SK-N-SH (cell line): ENCODE results near the gene SUCLG2. TPM values are rescaled to one million over a fixed set of nuclear protein-coding genes. Genes with fewer than 3 reads are reported as not detected.

Experiments used
- CTCF ChIA-PET: fragments of 300-600, 350-600 bp; formaldehyde crosslinking; extraction: SDS; loops from one replicate; lab custom pipeline; 2021; lab: Yijun Ruan, JAX
- POLR2A ChIA-PET: fragments of 350-600 bp; sonication (Branson Sonifier 250); formaldehyde crosslinking; extraction: SDS; loops from one replicate; lab custom pipeline; 2020; ENCODE audit warnings: antibody characterized with exemption, inconsistent platforms; lab: Yijun Ruan, JAX
- DNase-seq: peaks from one replicate; pipeline ENCODE4 v3.0.0; 2012
- H2AFZ ChIP-seq: fragments of 200-600 bp; sonication (generic); 2 replicates; pipeline ENCODE4 v1.8.1; 2016; ENCODE audit warnings: antibody characterized with exemption, mild to moderate bottlenecking, low read depth
- H3F3A ChIP-seq: fragments of 200-600 bp; sonication (generic); replicated peaks from 2 replicates; pipeline ENCODE3; 2016; ENCODE audit warnings: antibody characterized with exemption, mild to moderate bottlenecking; ENCODE audit not compliant: insufficient read depth
- H3K27ac ChIP-seq, 2 experiments: fragments of 200-500 bp in 1 of 2; fragments of 200-600 bp in 1 of 2; sonication (Bioruptor generic) in 1 of 2; sonication (generic), shearing (Covaris generic) in 1 of 2; 2 replicates each; pipeline versions ENCODE4 v1.5.1 to v1.6.1; 2014 to 2016; ENCODE audit warnings: low read depth in 2 of 2, inconsistent platforms in 1 of 2, low read length in 1 of 2, mild to moderate bottlenecking in 1 of 2, mixed read lengths in 1 of 2
- H3K27me3 ChIP-seq: fragments of 200-600 bp; sonication (generic), shearing (Covaris generic); 2 replicates; pipeline ENCODE4 v1.6.1; 2016; ENCODE audit warnings: mixed run types; ENCODE audit not compliant: insufficient read depth
- H3K36me3 ChIP-seq, 2 experiments: fragments of 200-500 bp in 1 of 2; fragments of 200-600 bp in 1 of 2; sonication (Bioruptor generic) in 1 of 2; sonication (generic) in 1 of 2; replicated peaks in 1 of 2; 2 replicates each; pipeline versions ENCODE3 to v1.5.1; 2014 to 2016; ENCODE audit warnings: low read length in 1 of 2, mild to moderate bottlenecking in 1 of 2; ENCODE audit not compliant: insufficient read depth in 2 of 2, control insufficient read depth in 1 of 2
- H3K4me1 ChIP-seq, 2 experiments: fragments of 200-500 bp in 1 of 2; fragments of 200-600 bp in 1 of 2; sonication (Bioruptor generic) in 1 of 2; sonication (generic), shearing (Covaris generic) in 1 of 2; 2 replicates each; pipeline versions ENCODE4 v1.5.1 to v1.6.1; 2014 to 2016; ENCODE audit warnings: low read depth in 1 of 2, low read length in 1 of 2, mixed run types in 1 of 2; ENCODE audit not compliant: insufficient read depth in 2 of 2, control insufficient read depth in 1 of 2
- H3K4me2 ChIP-seq: fragments of 200-600 bp; sonication (generic), shearing (Covaris generic); 2 replicates; pipeline ENCODE4 v1.6.1; 2017; ENCODE audit warnings: mixed run types
- H3K4me3 ChIP-seq, 2 experiments: fragments of 200-500 bp in 1 of 2; fragments of 200-600 bp in 1 of 2; sonication (Bioruptor generic) in 1 of 2; sonication (generic), shearing (Covaris generic) in 1 of 2; 2 replicates each; pipeline versions ENCODE4 v1.5.1 to v1.8.1; 2014 to 2016; ENCODE audit warnings: low read depth in 2 of 2, inconsistent platforms in 1 of 2, low read length in 1 of 2, mild to moderate bottlenecking in 1 of 2, mixed read lengths in 1 of 2, moderate library complexity in 1 of 2
- H3K79me2 ChIP-seq: fragments of 200-600 bp; sonication (generic); 2 replicates; pipeline ENCODE4 v1.8.1; 2017; ENCODE audit warnings: mild to moderate bottlenecking; ENCODE audit not compliant: insufficient read depth
- H3K9ac ChIP-seq: fragments of 200-600 bp; sonication (generic); 2 replicates; pipeline ENCODE4 v1.6.1; 2017; ENCODE audit warnings: mixed run types
- H3K9me2 ChIP-seq: fragments of 200-600 bp; sonication (generic); 2 replicates; pipeline ENCODE4 v1.6.1; 2017; ENCODE audit warnings: mixed run types
- H3K9me3 ChIP-seq: fragments of 200-600 bp; sonication (generic); 2 replicates; pipeline ENCODE4 v1.6.1; 2017; ENCODE audit warnings: mixed run types, mild to moderate bottlenecking, moderate library complexity
- H4K20me1 ChIP-seq: fragments of 200-600 bp; sonication (generic); 2 replicates; pipeline ENCODE4 v1.6.1; 2017; ENCODE audit warnings: mild to moderate bottlenecking, mixed run types; ENCODE audit not compliant: insufficient read depth
- CHD2 ChIP-seq: fragments of 150-350 bp; IDR thresholded peaks from 2 replicates; pipeline ENCODE4 v1.6.1; 2018; ENCODE audit warnings: low read length; ENCODE audit not compliant: partially characterized antibody
- ELF1 ChIP-seq: IDR thresholded peaks from 2 replicates; pipeline ENCODE4 v1.4.0; 2012
- FOSL2 ChIP-seq: IDR thresholded peaks from 2 replicates; pipeline ENCODE4 v1.4.0; 2012; ENCODE audit warnings: low read depth, mild to moderate bottlenecking, moderate library complexity, borderline replicate concordance
- GABPA ChIP-seq: IDR thresholded peaks from 2 replicates; pipeline ENCODE4 v1.4.0; 2012; ENCODE audit warnings: low read depth, mild to moderate bottlenecking
- JUND ChIP-seq: IDR thresholded peaks from 2 replicates; pipeline ENCODE4 v1.4.0; 2012
- NFIC ChIP-seq: IDR thresholded peaks from 2 replicates; pipeline ENCODE4 v1.4.0; 2012; ENCODE audit warnings: borderline replicate concordance
- NRF1 ChIP-seq: IDR thresholded peaks from 2 replicates; pipeline ENCODE4 v1.6.1; 2012; ENCODE audit warnings: low read depth, mild to moderate bottlenecking, low read length
- POLR2AphosphoS5 ChIP-seq: IDR thresholded peaks from 2 replicates; pipeline ENCODE4 v1.6.1; 2012; ENCODE audit warnings: low read depth, low read length
- REST ChIP-seq: IDR thresholded peaks from 2 replicates; pipeline ENCODE4 v1.6.1; 2012; ENCODE audit warnings: mild to moderate bottlenecking, low read depth, low read length, moderate library complexity
- SMC3 ChIP-seq: IDR thresholded peaks from 2 replicates; pipeline ENCODE4 v1.6.1; 2012; ENCODE audit warnings: low read depth, low read length, improper control_type of control experiment
- TCF12 ChIP-seq: IDR thresholded peaks from 2 replicates; pipeline ENCODE4 v1.4.0; 2012
- USF1 ChIP-seq: IDR thresholded peaks from 2 replicates; pipeline ENCODE4 v1.4.0; 2012; ENCODE audit warnings: low read depth, borderline replicate concordance
- WGBS: methylation state at CpG from one replicate; pipeline ENCODE4 v1.1.6; 2017; ENCODE audit warnings: low lambda C conversion rate; 5-methylcytosine and 5-hydroxymethylcytosine counted together
- polyA plus RNA-seq, 3 experiments: library from polyadenylated mRNA; depleted of rRNA; stranded (reverse); fragments of >200 nt; gene quantifications; 2 replicates each; pipeline ENCODE4 v1.2.3, GENCODE V29; 2012

SUCLG2 gene
- polyA plus RNA-seq, 1 of the 3 experiments (the other 2 are of a cell fraction) = 20.2 TPM

GRCh38 chr3:67640023-67640660 is 14.3 kb downstream of the SUCLG2 start:
- Histone ChIP-seq H3K36me3 (peaks cover 0 to 3% of the 10 kb centered on the region in 2 experiments), H3K79me2 (peaks cover 72% of the 10 kb centered on the region), H3K9ac (peak overlapping the region; percentile 5; the same call in 1 of the 2 replicates), H3K9me2 (no peaks in the 10 kb centered on the region), H3K27me3 (no peaks in the 10 kb centered on the region), H3K4me3 (no peak overlapping the region), H3K4me2 (no peak overlapping the region), H3K9me3 (no peaks in the 10 kb centered on the region), H3K4me1 (peaks cover 0 to 9% of the 10 kb centered on the region in 2 experiments), H2AFZ (no peak overlapping the region), H3F3A (peaks cover 11% of the 10 kb centered on the region), H3K27ac (no peak overlapping the region; a peak in 1 of 4 replicates), H4K20me1 (no peaks in the 10 kb centered on the region)
- DNase-seq = no peak
- POLR2A ChIA-PET = no interaction called here
- CTCF ChIA-PET = interaction anchor here (1.4 kb wide), 1 partner anchor 149 kb away, joined by 3 read pairs; no protein-coding TSS in a partner anchor
- 78% methylated on average over 5 of the region's 6 CpGs for WGBS
- peak; percentile 31; the same call in 1 of the 2 replicates for TF ChIP-seq FOSL2
- no peak for TF ChIP-seq POLR2AphosphoS5
- no peak for TF ChIP-seq ELF1
- no peak for TF ChIP-seq CHD2
- TF ChIP-seq JUND = 0 out of 2 replicates have a peak, but pooled peaks have one; percentile 27
- no peak for TF ChIP-seq NFIC
- TF ChIP-seq GABPA = no peak
- TF ChIP-seq SMC3 = no peak
- 0 out of 2 replicates have a peak, but pooled peaks have one; percentile 16 for TF ChIP-seq TCF12
- TF ChIP-seq NRF1 = no peak

GRCh38 chr3:67637255-67637900 is 17.0 kb downstream of the SUCLG2 start:
- Histone ChIP-seq H3K79me2 (peaks cover 68% of the 10 kb centered on the region), H3K9me3 (no peaks in the 10 kb centered on the region), H3K4me1 (peaks cover 0 to 16% of the 10 kb centered on the region in 2 experiments), H2AFZ (no peak overlapping the region), H3K27me3 (no peaks in the 10 kb centered on the region), H3K27ac (peak overlapping the region in 1 of 2 experiments; percentile 88; a peak in 1 of 4 replicates)
- no peak for DNase-seq
- WGBS = 88% methylated on average over 4 of the region's 4 CpGs
- no peak for TF ChIP-seq REST
- TF ChIP-seq GABPA = no peak
- no peak for TF ChIP-seq USF1
- TF ChIP-seq, all 33 proteins: peak for 0
- ChIA-PET POLR2A (no interaction called here), CTCF (no interaction called here)
- Histone ChIP-seq H3F3A (peaks cover 19% of the 10 kb centered on the region), H3K4me3 (no peak overlapping the region), H4K20me1 (0 out of 2 replicates have a peak, but pooled peaks cover 5% of the 10 kb centered on the region), H3K9ac (no peak overlapping the region), H3K36me3 (peaks cover 0 to 6% of the 10 kb centered on the region in 2 experiments), H3K4me2 (no peak overlapping the region), H3K9me2 (no peaks in the 10 kb centered on the region)
